RWPE2 (cell line): Measurements from ENCODE around the gene MPPED1.

Experiments
- ATAC-seq: fragments of 200-7000 bp; cut with Tn5 transposase; 3 replicates; pipeline ENCODE4 v1.9.1; 2021; ENCODE audit warnings: low read depth
- DNase-seq: peaks from one replicate; pipeline ENCODE4 v3.0.0-alpha.2; 2020; ENCODE audit warnings: low spot score
- H3K27ac ChIP-seq: fragments of 450-650 bp; 2 replicates; pipeline ENCODE4 v1.5.1; 2017; ENCODE audit warnings: mild to moderate bottlenecking; ENCODE audit not compliant: poor library complexity, severe bottlenecking
- H3K27me3 ChIP-seq: fragments of 250-450 bp; sonication (Bioruptor Pico); 2 replicates; pipeline ENCODE4 v1.5.1; 2021; ENCODE audit warnings: mild to moderate bottlenecking, moderate library complexity; ENCODE audit not compliant: insufficient read depth, poor library complexity, severe bottlenecking
- H3K36me3 ChIP-seq: fragments of 250-450 bp; sonication (Bioruptor Pico); 2 replicates; pipeline ENCODE4 v1.5.1; 2020; ENCODE audit warnings: low read depth, mild to moderate bottlenecking, moderate library complexity
- H3K4me1 ChIP-seq: fragments of 250-450 bp; sonication (Bioruptor Pico); 2 replicates; pipeline ENCODE4 v1.5.1; 2021; ENCODE audit warnings: mild to moderate bottlenecking, moderate library complexity; ENCODE audit not compliant: insufficient read depth, poor library complexity, severe bottlenecking
- H3K4me3 ChIP-seq: fragments of 250-450 bp; sonication (Bioruptor Pico); 2 replicates; pipeline ENCODE4 v1.5.1; 2021; ENCODE audit warnings: mild to moderate bottlenecking, moderate library complexity; ENCODE audit not compliant: severe bottlenecking
- H3K9me3 ChIP-seq: fragments of 250-450 bp; sonication (Bioruptor Pico); 2 replicates; pipeline ENCODE4 v1.5.1; 2021; ENCODE audit warnings: mild to moderate bottlenecking, moderate library complexity; ENCODE audit not compliant: severe bottlenecking
- CTCF ChIP-seq: fragments of 450-650 bp; IDR thresholded peaks from one replicate; pipeline ENCODE4 v1.5.1; 2017; ENCODE audit warnings: mild to moderate bottlenecking, moderate library complexity; ENCODE audit not compliant: poor library complexity, severe bottlenecking

The MPPED1 gene

GRCh38 chr22:43470941-43471585 lies 59.2 kb downstream of the MPPED1 start:
- no peak overlapping the region for H3K27ac ChIP-seq
- no peak for TF ChIP-seq CTCF
- no peaks in the 10 kb centered on the region for H3K36me3 ChIP-seq
- no peaks in the 10 kb centered on the region for H3K4me1 ChIP-seq
- no peak overlapping the region for H3K4me3 ChIP-seq
- peaks cover 5% of the 10 kb centered on the region for H3K27me3 ChIP-seq
- no peaks in the 10 kb centered on the region for H3K9me3 ChIP-seq
- ATAC-seq (no peak), DNase-seq (no peak)

DNA sequence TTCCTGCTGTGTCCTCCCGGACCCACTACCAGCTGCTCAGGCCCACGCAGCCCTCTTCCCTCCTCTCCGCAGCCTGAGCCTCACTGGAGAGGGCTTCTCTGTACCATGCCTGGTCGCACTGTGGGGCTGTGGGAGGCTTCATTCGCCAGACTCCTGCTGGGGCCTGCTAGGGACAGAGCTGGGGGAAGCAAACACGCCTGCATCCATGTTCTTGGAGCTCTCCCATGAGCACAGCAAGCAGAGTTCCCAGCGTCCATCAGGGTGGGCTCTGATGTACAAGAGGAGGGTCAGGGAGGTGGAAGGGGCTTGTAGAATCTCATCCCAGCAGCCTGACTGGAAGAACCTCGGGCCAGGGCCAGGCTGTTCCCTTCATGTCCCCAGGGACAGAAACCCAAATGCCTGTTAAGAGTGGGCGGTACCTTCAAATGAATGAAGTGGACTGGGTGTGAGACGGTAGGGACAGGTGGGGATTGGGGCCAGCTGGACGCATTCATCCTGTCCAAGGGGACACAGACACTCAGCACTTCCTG lies 59.9 kb downstream of the MPPED1 start:
- TF ChIP-seq CTCF: no peak
- DNase-seq (no peak), ATAC-seq (no peak)
- Histone ChIP-seq H3K27me3 (peaks cover 4% of the 10 kb centered on the region), H3K9me3 (no peaks in the 10 kb centered on the region), H3K36me3 (no peaks in the 10 kb centered on the region), H3K4me1 (no peaks in the 10 kb centered on the region), H3K4me3 (no peak overlapping the region), H3K27ac (no peak overlapping the region)

DNA sequence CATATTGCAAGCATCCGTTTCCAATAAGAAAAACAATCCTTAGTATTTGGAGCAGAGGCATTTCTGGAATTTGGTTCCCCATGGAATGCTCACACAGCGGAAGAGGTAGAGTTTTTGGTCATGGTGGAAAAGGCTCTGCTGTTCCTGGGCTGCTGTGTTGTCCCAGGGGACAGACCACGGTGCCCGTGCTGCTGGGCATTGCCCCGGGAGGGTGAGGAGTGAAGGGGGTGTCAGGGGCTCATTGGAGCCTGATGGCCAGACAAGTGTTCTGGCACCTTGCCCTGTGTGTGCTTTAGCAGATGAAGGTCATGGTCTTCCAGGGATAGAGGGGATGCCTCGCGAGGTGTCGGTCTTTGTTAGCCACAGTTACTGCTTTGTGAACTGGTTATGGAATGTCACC lies 61.2 kb downstream of the MPPED1 start:
- Histone ChIP-seq H3K4me3 (no peak overlapping the region), H3K9me3 (no peaks in the 10 kb centered on the region), H3K4me1 (no peaks in the 10 kb centered on the region), H3K27me3 (no peaks in the 10 kb centered on the region), H3K27ac (no peak overlapping the region), H3K36me3 (no peaks in the 10 kb centered on the region)
- no peak for ATAC-seq
- TF ChIP-seq CTCF: no peak
- no peak for DNase-seq

- Histone ChIP-seq H3K4me3 (no peak overlapping the region), H3K36me3 (no peaks in the 10 kb centered on the region), H3K27ac (no peak overlapping the region), H3K9me3 (no peaks in the 10 kb centered on the region), H3K27me3 (no peaks in the 10 kb centered on the region), H3K4me1 (no peaks in the 10 kb centered on the region)
- no peak for TF ChIP-seq CTCF
- DNase-seq (no peak), ATAC-seq (no peak)
Measured at GRCh38 chr22:43473441-43473840, 61.6 kb downstream of the MPPED1 start.
